ENCODE measurements around the gene ATN1. TPM values are rescaled to one million over a fixed set of nuclear protein-coding genes. Genes with fewer than 3 reads are reported as not detected.

The ATN1 gene
- total RNA-seq, 2 donors from 2014 or later = 37.1 to 68.9 TPM

DNA sequence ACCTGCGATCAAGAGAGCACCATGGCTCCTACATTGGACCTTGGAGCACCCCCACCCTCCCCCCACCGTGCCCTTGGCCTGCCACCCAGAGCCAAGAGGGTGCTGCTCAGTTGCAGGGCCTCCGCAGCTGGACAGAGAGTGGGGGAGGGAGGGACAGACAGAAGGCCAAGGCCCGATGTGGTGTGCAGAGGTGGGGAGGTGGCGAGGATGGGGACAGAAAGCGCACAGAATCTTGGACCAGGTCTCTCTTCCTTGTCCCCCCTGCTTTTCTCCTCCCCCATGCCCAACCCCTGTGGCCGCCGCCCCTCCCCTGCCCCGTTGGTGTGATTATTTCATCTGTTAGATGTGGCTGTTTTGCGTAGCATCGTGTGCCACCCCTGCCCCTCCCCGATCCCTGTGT is 14.0 kb downstream of the ATN1 start:
- Histone ChIP-seq H3K4me1 (peaks cover 0 to 59% of the 10 kb centered on the region in 2 donors), H3K27me3 (no peaks in the 10 kb centered on the region), H3K4me3 (no peak overlapping the region), H3K27ac (no peak overlapping the region), H3K9me3 (no peaks in the 10 kb centered on the region), H3K36me3 (peaks cover 6% of the 10 kb centered on the region)
- DNase-seq (ENCODE audit: low spot score) = no peak
- TF ChIP-seq, protein P1, sequence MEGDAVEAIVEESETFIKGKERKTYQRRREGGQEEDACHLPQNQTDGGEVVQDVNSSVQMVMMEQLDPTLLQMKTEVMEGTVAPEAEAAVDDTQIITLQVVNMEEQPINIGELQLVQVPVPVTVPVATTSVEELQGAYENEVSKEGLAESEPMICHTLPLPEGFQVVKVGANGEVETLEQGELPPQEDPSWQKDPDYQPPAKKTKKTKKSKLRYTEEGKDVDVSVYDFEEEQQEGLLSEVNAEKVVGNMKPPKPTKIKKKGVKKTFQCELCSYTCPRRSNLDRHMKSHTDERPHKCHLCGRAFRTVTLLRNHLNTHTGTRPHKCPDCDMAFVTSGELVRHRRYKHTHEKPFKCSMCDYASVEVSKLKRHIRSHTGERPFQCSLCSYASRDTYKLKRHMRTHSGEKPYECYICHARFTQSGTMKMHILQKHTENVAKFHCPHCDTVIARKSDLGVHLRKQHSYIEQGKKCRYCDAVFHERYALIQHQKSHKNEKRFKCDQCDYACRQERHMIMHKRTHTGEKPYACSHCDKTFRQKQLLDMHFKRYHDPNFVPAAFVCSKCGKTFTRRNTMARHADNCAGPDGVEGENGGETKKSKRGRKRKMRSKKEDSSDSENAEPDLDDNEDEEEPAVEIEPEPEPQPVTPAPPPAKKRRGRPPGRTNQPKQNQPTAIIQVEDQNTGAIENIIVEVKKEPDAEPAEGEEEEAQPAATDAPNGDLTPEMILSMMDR (IDR thresholded peaks at IDR 0.05) = no peak

DNA sequence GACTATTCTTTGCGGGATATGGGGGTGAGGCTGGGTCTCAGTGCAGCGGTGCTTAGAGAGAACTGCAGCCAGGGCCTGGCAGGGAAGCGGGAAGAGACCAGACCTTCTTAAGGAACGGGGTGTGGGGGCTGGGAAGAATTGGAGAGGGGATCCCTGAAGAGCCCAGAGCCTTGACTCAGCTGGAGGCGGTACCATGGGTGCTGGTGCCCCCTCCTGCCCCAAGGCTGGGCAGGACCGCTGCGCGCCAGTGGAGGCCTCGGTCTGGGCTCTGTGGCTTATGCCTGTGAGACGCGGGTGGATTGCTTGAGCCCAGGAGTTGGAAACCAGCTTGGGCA is 14.5 kb downstream of the ATN1 start:
- H3K36me3 ChIP-seq = peaks cover 10% of the 10 kb centered on the region
- DNase-seq (ENCODE audit: low spot score) = no peak
- H3K9me3 ChIP-seq = no peaks in the 10 kb centered on the region

GRCh38 chr12:6943389-6943721 is 15.6 kb downstream of the ATN1 start:
- no peaks in the 10 kb centered on the region for H3K9me3 ChIP-seq
- TF ChIP-seq, protein P1 (IDR thresholded peaks at IDR 0.05) = no peak
- H3K4me1 ChIP-seq = peaks cover 0 to 49% of the 10 kb centered on the region in 2 donors
- peak overlapping the region; percentile 97 to 99 for H3K27ac ChIP-seq
- DNase-seq (ENCODE audit: low spot score) = peak; percentile 94
- H3K27me3 ChIP-seq = no peaks in the 10 kb centered on the region
- H3K36me3 ChIP-seq = peaks cover 11% of the 10 kb centered on the region
- peak overlapping the region; percentile 60 to 66 for H3K4me3 ChIP-seq

More for the DNA sequence above, 14.5 kb downstream of the ATN1 start:
- H3K27ac ChIP-seq = peak overlapping the region in 1 of 2 donors; percentile 97
- no peak overlapping the region for H3K4me3 ChIP-seq
- H3K27me3 ChIP-seq = no peaks in the 10 kb centered on the region
- peaks cover 0 to 54% of the 10 kb centered on the region in 2 donors for H3K4me1 ChIP-seq
- TF ChIP-seq, protein P1 (IDR thresholded peaks at IDR 0.05) = no peak

- Histone ChIP-seq H3K4me1 (peaks cover 0 to 44% of the 10 kb centered on the region in 2 donors), H3K36me3 (peaks cover 11% of the 10 kb centered on the region)
Measured at GRCh38 chr12:6943722-6944380, 16.1 kb downstream of the ATN1 start, which contains the start of the genes C12orf57 and RNU7-1. TSS of gene C12orf57 (plus strand) at chr12:6944022. CDS start at chr12:6944122, 100 bp downstream. TSS of gene RNU7-1 (plus strand) at chr12:6943816.

DNA sequence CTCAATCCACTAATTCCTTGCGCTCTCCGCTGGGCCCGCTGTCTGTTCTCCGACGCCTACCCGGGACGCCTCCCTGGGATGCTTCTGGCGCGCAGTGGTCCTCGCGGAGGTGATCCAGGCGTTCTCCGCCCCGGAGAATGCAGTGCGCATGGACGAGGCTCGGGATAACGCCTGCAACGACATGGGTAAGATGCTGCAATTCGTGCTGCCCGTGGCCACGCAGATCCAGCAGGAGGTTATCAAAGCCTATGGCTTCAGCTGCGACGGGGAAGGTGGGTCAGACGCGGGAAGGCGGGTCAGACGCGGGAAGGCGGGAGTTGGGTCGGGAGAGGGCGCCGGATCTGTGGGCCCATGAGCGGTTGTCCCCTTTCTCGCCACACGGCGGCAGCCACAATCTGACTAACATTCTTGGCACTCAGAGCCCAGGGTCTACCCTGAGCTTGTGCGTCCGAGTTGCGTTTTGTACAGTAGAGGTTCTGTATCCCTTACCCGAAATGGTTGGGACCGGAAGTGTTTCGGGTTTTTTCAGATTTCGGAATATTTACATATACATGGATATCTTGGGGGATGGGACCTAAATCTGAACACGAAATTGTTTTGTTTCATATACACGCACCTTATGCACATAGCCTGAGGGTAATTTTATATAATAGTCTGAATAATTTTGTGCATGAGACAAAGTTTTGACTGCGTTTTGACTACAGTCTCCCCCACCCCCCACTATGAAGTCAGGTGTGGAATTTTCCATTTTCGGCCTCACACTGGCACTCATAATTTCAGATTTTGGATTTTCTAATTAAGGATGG is 16.8 kb downstream of the ATN1 start:
- H3K36me3 ChIP-seq = peaks cover 11% of the 10 kb centered on the region
- no peaks in the 10 kb centered on the region for H3K27me3 ChIP-seq
- peak overlapping the region; percentile 97 to 99 for H3K27ac ChIP-seq
- H3K4me1 ChIP-seq = peaks cover 0 to 37% of the 10 kb centered on the region in 2 donors
- peak; percentile 97 for DNase-seq (ENCODE audit: low spot score)
- peak overlapping the region; percentile 60 to 66 for H3K4me3 ChIP-seq
- no peaks in the 10 kb centered on the region for H3K9me3 ChIP-seq
- TF ChIP-seq, protein P1 (IDR thresholded peaks at IDR 0.05) = peak; percentile 83 to 90

More at GRCh38 chr12:6943722-6944380, 16.1 kb downstream of the ATN1 start, which contains the start of the genes C12orf57 and RNU7-1:
- TF ChIP-seq, protein P1 (IDR thresholded peaks at IDR 0.05) = no peak
- Histone ChIP-seq H3K27ac (peak within 1 kb of the TSS; percentile 97 to 99), H3K4me3 (peak within 1 kb of the TSS; percentile 60 to 66), H3K9me3 (no peaks in the 10 kb centered on the region), H3K27me3 (no peaks in the 10 kb centered on the region)
- DNase-seq (ENCODE audit: low spot score) = peak; percentile 86
